Heart right ventricle (tissue), 16 donors: ENCODE data around the gene OTUB2. TPM values are rescaled to one million over a fixed set of nuclear protein-coding genes. Genes with fewer than 3 reads are reported as not detected.
A peak's percentile ranks its signal among the peaks of the same experiment; 100 is the strongest.

Experiments used
- ATAC-seq, 8 donors: fragments of 200-7000 bp; cut with Tn5 transposase; one replicate each; pipeline ENCODE4 v1.9.1; 2020; ENCODE audit warnings: mild to moderate bottlenecking in 8 of 8, moderate library complexity in 8 of 8, moderate number of reproducible peaks in 1 of 8
- DNase-seq, 2 donors: peaks; one replicate each; pipeline ENCODE4 v3.0.0-alpha.2; 2020
- H3K27ac ChIP-seq, 10 donors: fragments of 200-600 bp; sonication (generic) in 2 of 10; one replicate each; pipeline versions ENCODE4 v1.5.0 to v1.8.0; 2020 to 2022; ENCODE audit warnings: mild to moderate bottlenecking in 3 of 10
- H3K27me3 ChIP-seq, 7 donors: fragments of 200-600 bp; one replicate each; pipeline ENCODE4 v1.8.0; 2021 to 2022; ENCODE audit warnings: mild to moderate bottlenecking in 2 of 7
- H3K36me3 ChIP-seq, 9 donors: fragments of 200-600 bp; sonication (generic) in 1 of 9; one replicate each; pipeline versions ENCODE4 v1.5.0 to v1.8.0; 2020 to 2022; ENCODE audit warnings: mild to moderate bottlenecking in 2 of 9
- H3K4me1 ChIP-seq, 9 donors: fragments of 200-600 bp; sonication (generic) in 1 of 9; one replicate each; pipeline versions ENCODE4 v1.5.0 to v1.8.0; 2020 to 2022; ENCODE audit warnings: mild to moderate bottlenecking in 4 of 9
- H3K4me3 ChIP-seq, 10 donors: fragments of 200-600 bp; sonication (generic) in 2 of 10; one replicate each; pipeline versions ENCODE4 v1.5.0 to v1.8.0; 2020 to 2022; ENCODE audit warnings: mild to moderate bottlenecking in 7 of 10, moderate library complexity in 2 of 10
- H3K9me3 ChIP-seq, 11 donors: fragments of 200-600 bp in 10 of 11; sonication (generic) in 2 of 11; one replicate each; pipeline versions ENCODE4 v1.5.0 to v1.8.0; 2013 to 2022; ENCODE audit warnings: mild to moderate bottlenecking in 2 of 11, control low read depth in 1 of 11, moderate library complexity in 1 of 11
- CTCF ChIP-seq, 9 donors: fragments of 200-600 bp; sonication (generic) in 2 of 9; IDR thresholded peaks; one replicate each; pipeline versions ENCODE4 v1.5.0 to v1.8.0; 2021 to 2022; ENCODE audit warnings: antibody characterized with exemption in 9 of 9, mild to moderate bottlenecking in 5 of 9, moderate library complexity in 1 of 9
- WGBS, 2 donors: extraction: QIAGEN DNeasy Blood & Tissue Kit; methylation state at CpG; one replicate each; pipeline ENCODE4 v1.1.7; 2013; ENCODE audit warnings: inconsistent platforms in 1 of 2; 5-methylcytosine and 5-hydroxymethylcytosine counted together
- intact Hi-C, 10 donors: fragments of 100-400 bp; cut with DNase I; formaldehyde crosslinking; loops; one replicate each; pipeline versions ENCODE4 v1.11.1 to v1.14.2; 2022
- polyA plus RNA-seq, 2 donors: library from polyadenylated mRNA; stranded (reverse); fragments of 200-250 nt; gene quantifications; one replicate each; pipeline ENCODE4 v1.2.3, GENCODE V29; 2013
- total RNA-seq, 10 donors: library from RNA; stranded (reverse); fragmentation: NEBNext Ultra II Directional in 3 of 10; extraction: Animal tissue kit (Norgen Biotek cat#: 25700) in 3 of 10; gene quantifications; one replicate each; pipeline versions ENCODE4 v1.2.1 to v1.2.4, GENCODE V29; 2021 to 2023
- donor health status: Arrhythmogenic right ventricular cardiomyopathy.
- donor health status: ischemic (EF 13 %, LVEDD 7.1; RV severe dilation, severe dysfunction).
- donor health status: healthy with polysubstance abuse.
- donor health status: DM: no; HTN: yes; CAD: no.
- donor health status: DM: no; HTN: no; CAD: no.
- donor health status: ischemic (EF 25% LVEDD 6.9; RV normal size, moderate dysfunction).
- donor health status: ischemic (EF 25% LVEDD 5.7; RV mildly dilated, moderate dysfunction).
- donor health status: healthy.
- donor health status: DM: yes; HTN: yes; CAD: no.
- donor health status: Ischemic cardiomyopathy.
- donor health status: ischemic (EF 35%, LVEDD 5.7; RV mildly dilated, moderate dysfunction).
- donor health status: nonischemic (EF 11% LVEDD 7.7; RV severe dilation, severe dysfunction).
- donor health status: DM: yes; HTN: yes; CAD: no.
- donor health status: PGD.
- donor health status: ischemic (EF 29% LVEDD 5.4; RV normal size, mild dysfunction).
- donor health status: nonischemic (EF 23%, LVEDD 6.1; RV moderate dilation, normal function).

Gene OTUB2
- total and polyA plus RNA-seq, 12 donors, result 0.07 to 0.37 (median 0.16) TPM; not detected in 1

GRCh38 chr14:94080621-94081385 is 54.7 kb downstream of the OTUB2 start, which contains the start of the genes DDX24 and IFI27L1:
DDX24 (minus strand) TSS chr14:94081202; CDS start chr14:94079742, 1,460 bp downstream.
IFI27L1 (plus strand) TSS chr14:94081310; CDS start chr14:94096938, 15,628 bp downstream.
- WGBS, 2 donors, result 0 to 1% methylated on average over 77 of the region's 77 CpGs
- H3K4me3 ChIP-seq, result peak within 1 kb of the TSS; percentile 71 to 99 (median 97)
- TF ChIP-seq CTCF (IDR thresholded peaks at IDR 0.05), result no peak
- peak within 1 kb of the TSS; percentile 61 to 96 (median 92) for H3K27ac ChIP-seq
- peak; percentile 97 for DNase-seq
- peaks cover 0 to 6% (median 0%) of the 10 kb centered on the region in 11 donors for H3K9me3 ChIP-seq
- intact Hi-C loops, result loop anchor here in 4 of 10 donors (2.0 to 5.0 kb wide), 5 partner anchors 28 to 56 kb away; partner anchors contain the start of genes OTUB2 (in 2 of the 4), IFI27 (in 1 of the 4) and IFI27L2 (in 1 of the 4)
- peaks cover 10 to 55% (median 51%) of the 10 kb centered on the region in 9 donors for H3K4me1 ChIP-seq
- ATAC-seq, result peak; percentile 99 to 100 (median 100)
- H3K36me3 ChIP-seq, result peaks cover 0 to 36% (median 10%) of the 10 kb centered on the region in 9 donors
- no peaks in the 10 kb centered on the region for H3K27me3 ChIP-seq

GRCh38 chr14:94081386-94081820 is 55.3 kb downstream of the OTUB2 start:
- H3K27ac ChIP-seq, result peak overlapping the region; percentile 61 to 96 (median 92)
- H3K36me3 ChIP-seq, result peaks cover 0 to 30% (median 10%) of the 10 kb centered on the region in 9 donors
- WGBS, 2 donors, result 0 to 1% methylated on average over 19 of the region's 19 CpGs
- H3K4me1 ChIP-seq, result peaks cover 10 to 49% (median 45%) of the 10 kb centered on the region in 9 donors
- intact Hi-C loops, result loop anchor here in 4 of 10 donors (2.0 to 5.0 kb wide), 5 partner anchors 27 to 56 kb away; partner anchors contain the start of genes OTUB2 (in 2 of the 4), IFI27 (in 1 of the 4) and IFI27L2 (in 1 of the 4)
- DNase-seq, result no peak
- no peak for TF ChIP-seq CTCF (IDR thresholded peaks at IDR 0.05)
- no peaks in the 10 kb centered on the region for H3K27me3 ChIP-seq
- peak overlapping the region; percentile 71 to 99 (median 97) for H3K4me3 ChIP-seq
- peaks cover 0 to under 1% (median 0%) of the 10 kb centered on the region in 11 donors for H3K9me3 ChIP-seq
- ATAC-seq, result peak in 5 of 8 donors; percentile 1 to 31 (median 9)

GRCh38 chr14:94087891-94088290 is 61.8 kb downstream of the OTUB2 start:
- DNase-seq, result no peak
- no peaks in the 10 kb centered on the region for H3K9me3 ChIP-seq
- ATAC-seq, result no peak
- no peak overlapping the region for H3K4me3 ChIP-seq
- 68 to 69% methylated on average over 4 of the region's 4 CpGs for WGBS, 2 donors
- H3K27me3 ChIP-seq, result no peaks in the 10 kb centered on the region
- H3K27ac ChIP-seq, result no peak overlapping the region
- TF ChIP-seq CTCF (IDR thresholded peaks at IDR 0.05), result no peak
- intact Hi-C loops, result no loop called here
- no peaks in the 10 kb centered on the region for H3K4me1 ChIP-seq
- H3K36me3 ChIP-seq, result no peaks in the 10 kb centered on the region

GRCh38 chr14:94088516-94088915 is 62.4 kb downstream of the OTUB2 start:
- WGBS, 2 donors, result 85 to 87% methylated on average over 5 of the region's 5 CpGs
- ATAC-seq, result no peak
- H3K9me3 ChIP-seq, result no peaks in the 10 kb centered on the region
- no peak overlapping the region for H3K27ac ChIP-seq
- no peaks in the 10 kb centered on the region for H3K36me3 ChIP-seq
- H3K4me3 ChIP-seq, result no peak overlapping the region
- no peak for DNase-seq
- intact Hi-C loops, result no loop called here
- no peak for TF ChIP-seq CTCF (IDR thresholded peaks at IDR 0.05)
- H3K27me3 ChIP-seq, result no peaks in the 10 kb centered on the region
- no peaks in the 10 kb centered on the region for H3K4me1 ChIP-seq
